Lung (tissue), 16 donors: Measurements from ENCODE around the gene EML5. TPM values are rescaled to one million over a fixed set of nuclear protein-coding genes. Genes with fewer than 3 reads are reported as not detected.

Source experiments
- ATAC-seq: fragments of 200-7000 bp; cut with Tn5 transposase; one replicate; pipeline ENCODE4 v1.9.1; 2020; ENCODE audit warnings: moderate number of reproducible peaks; ENCODE audit not compliant: insufficient read depth, low FRiP score
- DNase-seq, 3 donors: peaks; one replicate each; pipeline ENCODE4 v3.0.0-alpha.2; 2013 to 2017
- H3K27ac ChIP-seq, 2 donors: one replicate each; pipeline ENCODE4 v1.5.1; 2013; ENCODE audit warnings: mild to moderate bottlenecking in 2 of 2, moderate library complexity in 2 of 2, control low read depth in 1 of 2, inconsistent platforms in 1 of 2, low read depth in 1 of 2, low read length in 1 of 2
- H3K27me3 ChIP-seq, 3 donors: one replicate each; pipeline ENCODE4 v1.5.1; 2013; ENCODE audit warnings: low read length in 2 of 3; ENCODE audit not compliant: control insufficient read depth in 3 of 3, insufficient read depth in 3 of 3
- H3K36me3 ChIP-seq, 4 donors: one replicate each; pipeline ENCODE4 v1.5.1; 2013; ENCODE audit warnings: low read length in 4 of 4, mild to moderate bottlenecking in 1 of 4, moderate library complexity in 1 of 4; ENCODE audit not compliant: control insufficient read depth in 4 of 4, insufficient read depth in 4 of 4
- H3K4me1 ChIP-seq, 5 donors: one replicate each; pipeline ENCODE4 v1.5.1; 2013; ENCODE audit warnings: low read length in 5 of 5, mild to moderate bottlenecking in 2 of 5, moderate library complexity in 1 of 5; ENCODE audit not compliant: control insufficient read depth in 5 of 5, insufficient read depth in 5 of 5
- H3K4me3 ChIP-seq: one replicate; pipeline ENCODE4 v1.5.1; 2013; ENCODE audit warnings: mild to moderate bottlenecking, control low read depth, moderate library complexity
- H3K9ac ChIP-seq, 2 donors: one replicate each; pipeline ENCODE4 v1.5.1; 2013; ENCODE audit warnings: low read length in 2 of 2, control low read depth in 1 of 2; ENCODE audit not compliant: insufficient read depth in 1 of 2
- H3K9me3 ChIP-seq, 4 donors: one replicate each; pipeline ENCODE4 v1.5.1; 2013; ENCODE audit warnings: low read length in 3 of 4, mild to moderate bottlenecking in 1 of 4, moderate library complexity in 1 of 4; ENCODE audit not compliant: control insufficient read depth in 4 of 4, insufficient read depth in 3 of 4
- WGBS, 2 donors: extraction: QIAGEN DNeasy Blood & Tissue Kit; methylation state at CpG; one replicate each; pipeline ENCODE4 v1.1.7; 2013; 5-methylcytosine and 5-hydroxymethylcytosine counted together
- long read RNA-seq, 5 donors: transcript quantifications; one replicate each; lab custom pipeline, GENCODE V29; 2026
- polyA plus RNA-seq, 2 donors: library from polyadenylated mRNA; stranded (reverse); fragments of 200-250 nt; gene quantifications; one replicate each; pipeline ENCODE4 v1.2.1, GENCODE V29; 2013
- total RNA-seq, 2 donors: library from RNA; depleted of rRNA in 1 of 2; stranded (reverse); fragments of >200 nt in 1 of 2; gene quantifications; one replicate each; pipeline ENCODE4 v1.2.1, GENCODE V29; 2014 to 2021
- TF ChIP-seq, protein P1 (sequence below): IDR thresholded peaks from 2 replicates; pipeline ENCODE4 v1.5.1; 2012; ENCODE audit warnings: mild to moderate bottlenecking; ENCODE audit errors: control extremely low read depth, extremely low read depth
- donor health status: control.
- donor health status: control.
- donor health status: Bipolar disorder and iron deficiency.
- donor health status: healthy.
- donor health status: DM: yes; HTN: yes; CAD: no.

The EML5 gene
- total RNA-seq = 10 to 100 TPM in 1 of 2 donors, 1 to 10 TPM in 1; 2.1 to 10.2 TPM
- polyA plus RNA-seq = under 1 TPM; 0.31 to 0.43 TPM
- long read RNA-seq, donor 1 = 0 reads
- long read RNA-seq, donor 2 = 0 reads
- long read RNA-seq, donor 3 = 0 reads
- long read RNA-seq, donor 4 = 0 reads
- long read RNA-seq, donor 5, partial matches to known transcripts = 5 of 5 reads
- long read RNA-seq, donor 5, other reads (novel, unspliced or antisense) = 0 of 5 reads

DNA sequence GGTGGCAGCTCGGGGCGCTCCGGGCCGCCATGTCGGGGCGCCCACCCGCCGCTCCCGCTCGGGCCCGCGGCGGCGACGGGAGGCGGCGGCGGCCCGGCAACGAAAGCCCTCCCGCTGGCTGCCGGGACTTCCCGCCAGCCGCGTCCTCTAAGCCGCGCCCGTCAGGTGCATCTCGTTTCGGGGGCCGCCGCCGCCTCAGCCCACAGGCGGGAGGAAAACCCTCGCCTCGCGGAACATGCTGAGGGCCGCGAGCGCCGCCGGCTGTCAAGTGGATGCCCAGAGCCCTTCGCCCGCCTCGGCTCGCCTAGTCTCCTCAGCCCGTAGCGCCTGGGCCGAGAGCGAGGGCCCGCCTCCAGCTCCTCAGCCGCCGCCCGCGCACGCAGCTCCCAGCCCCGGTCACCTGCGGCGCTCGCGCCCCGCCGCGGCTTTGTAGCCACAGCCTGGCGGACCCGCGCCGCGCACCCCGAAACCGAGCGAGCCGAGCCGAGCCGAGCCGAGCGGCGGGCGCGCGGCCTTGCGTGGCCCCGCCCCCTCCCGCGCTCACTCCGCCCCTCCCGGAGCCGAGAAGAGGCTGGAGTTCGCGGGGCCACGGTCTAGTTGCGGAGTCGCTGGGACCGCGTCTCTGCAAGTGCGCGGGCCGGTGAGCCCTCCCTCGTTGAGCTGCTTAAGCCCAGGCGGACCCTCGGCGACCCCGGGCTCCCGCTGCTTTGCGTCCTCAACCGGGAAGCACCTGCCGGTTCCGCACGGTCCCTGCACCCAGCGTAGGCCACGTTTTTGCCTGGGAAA is at the start of gene EML5:
Gene EML5, minus strand, starts transcription at position 481 of the 786 bp plus-strand sequence. Its CDS starts 450 bp downstream, at position 31.
- Histone ChIP-seq H3K36me3 (no peaks in the 10 kb centered on the region), H3K4me3 (peak within 1 kb of the TSS; percentile 66), H3K27me3 (peaks cover 0 to 34% (median 23%) of the 10 kb centered on the region in 3 donors), H3K9ac (peak within 1 kb of the TSS in 1 of 2 donors; percentile 49), H3K27ac (peak within 1 kb of the TSS in 1 of 2 donors; percentile 84), H3K4me1 (peaks cover 0 to 5% (median 2%) of the 10 kb centered on the region in 5 donors), H3K9me3 (no peaks in the 10 kb centered on the region)
- TF ChIP-seq, protein P1, sequence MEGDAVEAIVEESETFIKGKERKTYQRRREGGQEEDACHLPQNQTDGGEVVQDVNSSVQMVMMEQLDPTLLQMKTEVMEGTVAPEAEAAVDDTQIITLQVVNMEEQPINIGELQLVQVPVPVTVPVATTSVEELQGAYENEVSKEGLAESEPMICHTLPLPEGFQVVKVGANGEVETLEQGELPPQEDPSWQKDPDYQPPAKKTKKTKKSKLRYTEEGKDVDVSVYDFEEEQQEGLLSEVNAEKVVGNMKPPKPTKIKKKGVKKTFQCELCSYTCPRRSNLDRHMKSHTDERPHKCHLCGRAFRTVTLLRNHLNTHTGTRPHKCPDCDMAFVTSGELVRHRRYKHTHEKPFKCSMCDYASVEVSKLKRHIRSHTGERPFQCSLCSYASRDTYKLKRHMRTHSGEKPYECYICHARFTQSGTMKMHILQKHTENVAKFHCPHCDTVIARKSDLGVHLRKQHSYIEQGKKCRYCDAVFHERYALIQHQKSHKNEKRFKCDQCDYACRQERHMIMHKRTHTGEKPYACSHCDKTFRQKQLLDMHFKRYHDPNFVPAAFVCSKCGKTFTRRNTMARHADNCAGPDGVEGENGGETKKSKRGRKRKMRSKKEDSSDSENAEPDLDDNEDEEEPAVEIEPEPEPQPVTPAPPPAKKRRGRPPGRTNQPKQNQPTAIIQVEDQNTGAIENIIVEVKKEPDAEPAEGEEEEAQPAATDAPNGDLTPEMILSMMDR = no peak
- WGBS, 2 donors = 1% methylated on average over 60 to 111 of the region's 111 CpGs
- peak; percentile 98 for ATAC-seq
- DNase-seq = peak; percentile 71 to 83 (median 81)

DNA sequence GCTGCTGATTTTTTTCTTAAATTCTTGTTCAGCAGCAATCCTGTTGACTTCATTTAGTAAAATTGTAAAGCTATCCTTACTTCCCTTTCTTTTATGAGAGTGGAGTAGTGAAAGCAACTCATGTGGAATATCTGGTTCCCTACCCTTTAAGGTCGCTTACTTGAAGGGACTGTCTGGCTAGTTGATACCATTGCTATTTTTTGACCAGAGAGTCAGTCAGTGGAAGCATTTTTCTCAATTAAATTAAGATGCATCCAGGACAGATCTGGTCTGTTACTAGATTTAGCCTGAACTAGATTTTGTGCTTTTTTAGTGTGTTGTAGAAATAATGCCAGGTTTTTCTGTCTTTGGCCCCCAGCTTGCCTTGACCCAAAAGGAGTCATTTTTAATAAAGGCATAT is 49.7 kb upstream of the EML5 start:
- 89 to 97% methylated on average over 1 of the region's 1 CpG for WGBS, 2 donors
- Histone ChIP-seq H3K9ac (no peak overlapping the region), H3K36me3 (peaks cover 0 to 13% (median 5%) of the 10 kb centered on the region in 4 donors), H3K27ac (no peak overlapping the region), H3K9me3 (no peaks in the 10 kb centered on the region), H3K4me3 (no peak overlapping the region), H3K4me1 (peaks cover 0 to 2% (median 0%) of the 10 kb centered on the region in 5 donors), H3K27me3 (no peaks in the 10 kb centered on the region)
- no peak for ATAC-seq
- TF ChIP-seq, protein P1 = no peak
- DNase-seq = no peak

GRCh38 chr14:88841741-88842140 is 49.0 kb upstream of the EML5 start:
- Histone ChIP-seq H3K9ac (no peak overlapping the region), H3K27ac (no peak overlapping the region), H3K4me3 (no peak overlapping the region), H3K36me3 (peaks cover 0 to 10% (median 4%) of the 10 kb centered on the region in 4 donors), H3K9me3 (no peaks in the 10 kb centered on the region), H3K4me1 (peaks cover 0 to 2% (median 0%) of the 10 kb centered on the region in 5 donors), H3K27me3 (no peaks in the 10 kb centered on the region)
- 95 to 96% methylated on average over 1 of the region's 1 CpG for WGBS, 2 donors
- DNase-seq (no peak), ATAC-seq (no peak)
- TF ChIP-seq, protein P1 = no peak
